ENCODE results near the gene MARCKS. TPM values are rescaled to one million over a fixed set of nuclear protein-coding genes. Genes with fewer than 3 reads are reported as not detected.

The MARCKS gene
- polyA plus RNA-seq, 1 of the 3 experiments (the other 2 are of a cell fraction), result 61.4 TPM

- peak overlapping the region; percentile 26; the same call in 1 of the 2 replicates for H2AFZ ChIP-seq (ENCODE audit: low read depth)
- H3K79me2 ChIP-seq (ENCODE audit: insufficient read depth), result no peaks in the 10 kb centered on the region
- no peak overlapping the region for H3K9ac ChIP-seq
- no peaks in the 10 kb centered on the region for H3K36me3 ChIP-seq (replicated peaks in 1 of 2; ENCODE audit: control insufficient read depth in 1 of 2, insufficient read depth in 2 of 2, low read length in 1 of 2)
- H3K4me3 ChIP-seq (ENCODE audit: low read depth in 2 of 2, low read length in 1 of 2), result no peak overlapping the region
- no peak for DNase-seq
- peak overlapping the region; percentile 58 to 69; a peak in 3 of 4 replicates for H3K27ac ChIP-seq (ENCODE audit: low read depth in 2 of 2, low read length in 1 of 2)
- no peak for TF ChIP-seq USF2 (IDR thresholded peaks at IDR 0.05; ENCODE audit: borderline replicate concordance, low read depth, low read length)
- peak; percentile 73 for TF ChIP-seq JUND (IDR thresholded peaks at IDR 0.05)
- TF ChIP-seq, protein P1, sequence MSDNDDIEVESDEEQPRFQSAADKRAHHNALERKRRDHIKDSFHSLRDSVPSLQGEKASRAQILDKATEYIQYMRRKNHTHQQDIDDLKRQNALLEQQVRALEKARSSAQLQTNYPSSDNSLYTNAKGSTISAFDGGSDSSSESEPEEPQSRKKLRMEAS (IDR thresholded peaks at IDR 0.05; ENCODE audit: low read depth), result no peak
- TF ChIP-seq NFIC (IDR thresholded peaks at IDR 0.05; ENCODE audit: borderline replicate concordance), result peak; percentile 83
- no peak for TF ChIP-seq MXI1 (IDR thresholded peaks at IDR 0.05; ENCODE audit: low read depth, low read length)
- TF ChIP-seq NRF1 (IDR thresholded peaks at IDR 0.05; ENCODE audit: low read depth, low read length), result no peak
- peak; percentile 68 for TF ChIP-seq FOSL2 (IDR thresholded peaks at IDR 0.05; ENCODE audit: borderline replicate concordance, low read depth)
- peak in 1 of 2 experiments; percentile 75; a peak in 1 of 4 replicates for TF ChIP-seq EP300 (IDR thresholded peaks at IDR 0.05; ENCODE audit: borderline replicate concordance in 1 of 2, low read depth in 1 of 2, low read length in 1 of 2)
- 0 out of 2 replicates have a peak, but pooled peaks have one; percentile 59 for TF ChIP-seq FOXM1 (IDR thresholded peaks at IDR 0.05; ENCODE audit: low read depth)
- peak; percentile 91 for TF ChIP-seq TCF12 (IDR thresholded peaks at IDR 0.05)
- peak; percentile 76; the same call in 1 of the 2 replicates for TF ChIP-seq TEAD4 (IDR thresholded peaks at IDR 0.05; ENCODE audit: borderline replicate concordance, insufficient read depth)
- no peak for TF ChIP-seq REST (IDR thresholded peaks at IDR 0.05; ENCODE audit: low read depth, low read length)
- TF ChIP-seq MEF2A (IDR thresholded peaks at IDR 0.05; ENCODE audit: borderline replicate concordance, low read depth), result no peak
- 0 out of 2 replicates have a peak, but pooled peaks have one; percentile 27 for TF ChIP-seq TAF1 (IDR thresholded peaks at IDR 0.05; ENCODE audit: borderline replicate concordance, low read depth, low read length)
- peak; percentile 73 for TF ChIP-seq POLR2AphosphoS5 (IDR thresholded peaks at IDR 0.05; ENCODE audit: low read depth, low read length)
- TF ChIP-seq PBX3 (IDR thresholded peaks at IDR 0.05), result peak; percentile 96
- TF ChIP-seq SMC3 (IDR thresholded peaks at IDR 0.05; ENCODE audit: low read depth, low read length), result no peak
- TF ChIP-seq RCOR1 (IDR thresholded peaks at IDR 0.05; ENCODE audit: low read length), result no peak
- TF ChIP-seq, protein P2, sequence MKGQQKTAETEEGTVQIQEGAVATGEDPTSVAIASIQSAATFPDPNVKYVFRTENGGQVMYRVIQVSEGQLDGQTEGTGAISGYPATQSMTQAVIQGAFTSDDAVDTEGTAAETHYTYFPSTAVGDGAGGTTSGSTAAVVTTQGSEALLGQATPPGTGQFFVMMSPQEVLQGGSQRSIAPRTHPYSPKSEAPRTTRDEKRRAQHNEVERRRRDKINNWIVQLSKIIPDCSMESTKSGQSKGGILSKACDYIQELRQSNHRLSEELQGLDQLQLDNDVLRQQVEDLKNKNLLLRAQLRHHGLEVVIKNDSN (IDR thresholded peaks at IDR 0.05; ENCODE audit: borderline replicate concordance, low read depth), result no peak
- no peak for TF ChIP-seq GATA2 (CRISPR knock-in tag; IDR thresholded peaks at IDR 0.05)
- no peak for TF ChIP-seq EZH2phosphoT487 (IDR thresholded peaks at IDR 0.05; ENCODE audit: borderline replicate concordance, low read depth)
- no peaks in the 10 kb centered on the region for H3K9me2 ChIP-seq
- peaks cover 0 to 2% of the 10 kb centered on the region in 2 experiments; a peak in 1 of 4 replicates for H3K4me1 ChIP-seq (ENCODE audit: control insufficient read depth in 1 of 2, insufficient read depth in 2 of 2, low read depth in 1 of 2, low read length in 1 of 2)
- 43% methylated on average over 6 of the region's 6 CpGs for WGBS (ENCODE audit: low lambda C conversion rate)
- H3F3A ChIP-seq (replicated peaks; ENCODE audit: insufficient read depth), result peaks cover 8% of the 10 kb centered on the region
- peak overlapping the region; percentile 15; the same call in 1 of the 2 replicates for H3K4me2 ChIP-seq
- ChIA-PET CTCF (interaction anchor here (0.7 to 1.6 kb wide), 5 partner anchors 10 to 36 kb away, joined by 3 to 5 read pairs (median 4); no protein-coding TSS in a partner anchor), POLR2A (no interaction called here)
- H3K27me3 ChIP-seq (ENCODE audit: insufficient read depth), result no peaks in the 10 kb centered on the region
- H3K9me3 ChIP-seq, result peaks cover 8% of the 10 kb centered on the region; the same call in 1 of the 2 replicates
- H4K20me1 ChIP-seq (ENCODE audit: insufficient read depth), result no peaks in the 10 kb centered on the region
Measured at GRCh38 chr6:113894712-113895674, 37.8 kb downstream of the MARCKS start.

Measured in SK-N-SH (cell line).